ENCODE results near the gene ITPKC. TPM values are rescaled to one million over a fixed set of nuclear protein-coding genes. Genes with fewer than 3 reads are reported as not detected.

Gene ITPKC
- total RNA-seq, 6 experiments from 2014 or later, result 9.2 to 14.9 (median 10.5) TPM

DNA sequence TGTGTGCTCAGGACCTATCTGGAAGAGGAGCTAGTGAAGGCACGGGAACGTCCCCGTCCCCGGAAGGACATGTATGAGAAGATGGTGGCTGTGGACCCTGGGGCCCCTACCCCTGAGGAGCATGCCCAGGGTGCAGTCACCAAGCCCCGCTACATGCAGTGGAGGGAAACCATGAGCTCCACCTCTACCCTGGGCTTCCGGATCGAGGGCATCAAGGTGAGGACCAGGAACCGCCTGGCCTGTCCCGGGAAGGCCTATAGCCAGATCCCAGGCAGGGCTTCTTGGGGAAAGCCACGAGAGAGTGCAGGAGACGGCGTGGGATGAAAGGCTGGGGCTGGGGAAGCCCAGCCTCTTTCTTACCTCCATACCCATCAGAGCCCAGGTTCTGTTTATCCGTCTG lies 16.2 kb downstream of the ITPKC start:
- peaks cover 45% of the 10 kb centered on the region for H3K36me3 Mint-ChIP-seq (ENCODE audit: low read depth)
- no peaks in the 10 kb centered on the region for H3K9me3 Mint-ChIP-seq
- no peaks in the 10 kb centered on the region for H3K27me3 Mint-ChIP-seq (ENCODE audit: insufficient read depth)
- no peak overlapping the region for H3K27ac Mint-ChIP-seq
- TF ChIP-seq, protein P1, sequence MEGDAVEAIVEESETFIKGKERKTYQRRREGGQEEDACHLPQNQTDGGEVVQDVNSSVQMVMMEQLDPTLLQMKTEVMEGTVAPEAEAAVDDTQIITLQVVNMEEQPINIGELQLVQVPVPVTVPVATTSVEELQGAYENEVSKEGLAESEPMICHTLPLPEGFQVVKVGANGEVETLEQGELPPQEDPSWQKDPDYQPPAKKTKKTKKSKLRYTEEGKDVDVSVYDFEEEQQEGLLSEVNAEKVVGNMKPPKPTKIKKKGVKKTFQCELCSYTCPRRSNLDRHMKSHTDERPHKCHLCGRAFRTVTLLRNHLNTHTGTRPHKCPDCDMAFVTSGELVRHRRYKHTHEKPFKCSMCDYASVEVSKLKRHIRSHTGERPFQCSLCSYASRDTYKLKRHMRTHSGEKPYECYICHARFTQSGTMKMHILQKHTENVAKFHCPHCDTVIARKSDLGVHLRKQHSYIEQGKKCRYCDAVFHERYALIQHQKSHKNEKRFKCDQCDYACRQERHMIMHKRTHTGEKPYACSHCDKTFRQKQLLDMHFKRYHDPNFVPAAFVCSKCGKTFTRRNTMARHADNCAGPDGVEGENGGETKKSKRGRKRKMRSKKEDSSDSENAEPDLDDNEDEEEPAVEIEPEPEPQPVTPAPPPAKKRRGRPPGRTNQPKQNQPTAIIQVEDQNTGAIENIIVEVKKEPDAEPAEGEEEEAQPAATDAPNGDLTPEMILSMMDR (IDR thresholded peaks at IDR 0.05), result no peak
- H3K4me3 Mint-ChIP-seq, result no peak overlapping the region
- peaks cover 7% of the 10 kb centered on the region for H3K4me1 Mint-ChIP-seq (ENCODE audit: low read depth)
- DNase-seq, result no peak

DNA sequence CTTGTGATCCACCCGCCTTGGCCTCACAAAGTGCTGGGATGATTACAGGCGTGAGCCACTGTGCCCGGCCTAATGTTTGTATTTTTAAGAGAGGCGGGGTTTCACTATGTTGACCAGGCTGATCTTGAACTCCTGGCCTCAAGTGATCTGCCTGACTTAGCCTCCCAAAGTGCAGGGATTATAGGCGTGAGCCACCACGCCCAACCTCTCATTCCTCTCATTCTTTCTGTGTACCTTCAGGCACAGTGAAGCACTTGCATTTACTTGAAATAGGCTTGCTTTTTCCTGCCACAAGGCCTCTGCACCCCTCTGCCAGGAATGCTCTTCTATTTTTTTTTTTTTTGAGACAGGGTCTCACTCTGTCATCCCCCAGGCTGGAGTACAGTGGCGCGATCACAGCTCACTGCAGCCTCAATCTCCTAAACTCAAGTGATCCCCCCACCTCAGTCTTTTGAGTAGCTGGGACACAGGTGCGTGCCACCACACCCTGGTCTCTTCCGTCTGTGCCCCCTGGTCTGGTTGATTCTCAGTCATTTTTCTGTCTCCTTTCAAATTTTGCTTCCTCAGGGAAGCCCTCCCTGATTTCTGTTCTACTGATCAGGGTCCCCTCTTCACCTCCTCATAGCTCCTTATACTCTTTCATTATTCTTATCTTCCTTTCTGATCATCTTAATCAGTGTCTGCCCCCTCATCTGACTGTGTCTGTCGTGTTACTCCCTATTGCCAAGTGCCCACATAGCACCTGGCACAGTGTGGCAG lies 18.3 kb downstream of the ITPKC start:
- no peak overlapping the region for H3K4me3 Mint-ChIP-seq
- TF ChIP-seq, protein P1 (IDR thresholded peaks at IDR 0.05), result no peak
- H3K36me3 Mint-ChIP-seq (ENCODE audit: low read depth), result peaks cover 49% of the 10 kb centered on the region
- H3K27ac Mint-ChIP-seq, result no peak overlapping the region
- peaks cover 7% of the 10 kb centered on the region for H3K4me1 Mint-ChIP-seq (ENCODE audit: low read depth)
- H3K27me3 Mint-ChIP-seq (ENCODE audit: insufficient read depth), result peaks cover 4% of the 10 kb centered on the region
- no peaks in the 10 kb centered on the region for H3K9me3 Mint-ChIP-seq
- DNase-seq, result no peak

DNA sequence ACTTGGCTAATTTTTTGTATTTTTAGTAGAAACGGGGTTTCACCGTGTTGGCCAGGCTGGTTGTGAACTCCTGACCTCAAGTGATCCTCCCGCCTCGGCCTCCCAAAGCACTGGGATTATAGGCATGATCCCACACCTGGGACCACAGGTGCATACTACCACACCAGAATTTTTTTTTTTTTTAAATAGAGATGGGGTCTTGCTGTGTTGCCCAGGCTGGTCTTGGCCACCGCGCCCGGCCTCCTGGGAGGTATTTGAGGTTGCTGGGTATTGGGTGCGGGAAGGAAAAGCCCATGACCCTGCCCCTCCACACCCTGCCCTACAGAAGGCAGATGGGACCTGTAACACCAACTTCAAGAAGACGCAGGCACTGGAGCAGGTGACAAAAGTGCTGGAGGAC lies 19.7 kb downstream of the ITPKC start:
- peaks cover 6% of the 10 kb centered on the region for H3K27me3 Mint-ChIP-seq (ENCODE audit: insufficient read depth)
- H3K36me3 Mint-ChIP-seq (ENCODE audit: low read depth), result peaks cover 38% of the 10 kb centered on the region
- no peaks in the 10 kb centered on the region for H3K9me3 Mint-ChIP-seq
- TF ChIP-seq, protein P1 (IDR thresholded peaks at IDR 0.05), result no peak
- no peak overlapping the region for H3K27ac Mint-ChIP-seq
- H3K4me1 Mint-ChIP-seq (ENCODE audit: low read depth), result peaks cover 14% of the 10 kb centered on the region
- no peak overlapping the region for H3K4me3 Mint-ChIP-seq
- DNase-seq, result no peak

DNA sequence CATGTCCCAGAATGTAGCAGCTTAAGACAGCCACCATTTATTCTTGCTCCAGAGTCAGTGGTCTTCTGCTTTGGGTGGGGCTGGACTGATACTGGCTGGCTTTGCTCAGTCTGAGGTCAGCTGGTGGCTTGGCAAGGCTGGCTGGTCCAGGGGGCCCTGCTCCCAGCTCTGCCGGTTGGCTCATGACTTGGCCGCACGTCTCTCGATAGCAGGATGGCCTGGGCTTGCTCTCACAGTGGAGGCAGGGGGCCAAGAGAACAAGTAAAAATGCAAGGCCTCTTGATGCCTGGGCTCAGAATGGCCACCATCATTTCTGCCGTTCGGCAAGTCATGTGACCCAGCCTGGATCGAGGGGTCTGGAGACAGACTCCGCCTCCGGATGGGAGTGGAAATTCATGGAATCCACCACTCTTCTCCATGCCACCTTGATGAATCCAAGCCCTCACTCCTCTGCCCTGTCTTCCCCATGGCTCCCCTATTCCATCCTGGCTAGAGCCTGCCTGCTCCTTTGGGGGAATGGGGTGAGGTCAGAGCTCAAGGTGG lies 20.3 kb downstream of the ITPKC start:
- Mint-ChIP-seq H3K27me3 (ENCODE audit: insufficient read depth) (peaks cover 6% of the 10 kb centered on the region), H3K4me1 (ENCODE audit: low read depth) (peaks cover 14% of the 10 kb centered on the region), H3K27ac (no peak overlapping the region), H3K36me3 (ENCODE audit: low read depth) (peaks cover 38% of the 10 kb centered on the region), H3K9me3 (no peaks in the 10 kb centered on the region), H3K4me3 (no peak overlapping the region)
- TF ChIP-seq, protein P1 (IDR thresholded peaks at IDR 0.05), result no peak
- no peak for DNase-seq

DNA sequence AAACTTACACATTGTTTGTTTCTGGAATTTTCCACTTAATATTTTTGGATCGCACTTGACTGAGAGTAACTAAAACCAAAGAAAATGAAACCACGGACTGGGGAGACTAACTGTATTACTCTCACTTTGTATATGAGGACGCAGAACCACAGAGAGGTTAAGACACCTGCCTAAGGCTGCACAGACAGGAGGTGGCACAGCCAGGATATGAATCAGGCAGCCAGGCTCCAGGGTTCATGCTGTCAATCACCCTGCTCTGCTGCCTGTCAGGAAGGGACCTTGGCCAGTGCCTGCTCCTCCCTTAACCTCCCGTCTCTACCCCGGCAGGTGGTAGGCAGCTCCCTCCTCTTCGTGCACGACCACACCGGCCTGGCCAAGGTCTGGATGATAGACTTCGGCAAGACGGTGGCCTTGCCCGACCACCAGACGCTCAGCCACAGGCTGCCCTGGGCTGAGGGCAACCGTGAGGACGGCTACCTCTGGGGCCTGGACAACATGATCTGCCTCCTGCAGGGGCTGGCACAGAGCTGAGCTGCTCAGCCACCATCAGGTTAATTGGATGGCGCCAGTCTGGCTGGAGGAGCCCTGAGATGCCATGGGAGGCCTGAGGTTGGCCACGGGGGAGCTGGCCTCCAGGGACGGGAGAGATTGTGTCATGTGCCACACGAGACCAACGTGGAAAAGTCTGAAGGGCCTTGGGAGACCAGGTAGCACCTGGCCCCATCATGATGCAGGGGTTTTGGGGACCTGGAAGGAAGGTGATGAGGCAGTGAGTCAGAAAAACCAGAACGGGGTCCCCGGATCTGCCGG lies 22.3 kb downstream of the ITPKC start:
- no peak overlapping the region for H3K4me3 Mint-ChIP-seq
- no peaks in the 10 kb centered on the region for H3K9me3 Mint-ChIP-seq
- peaks cover 22% of the 10 kb centered on the region for H3K36me3 Mint-ChIP-seq (ENCODE audit: low read depth)
- H3K27me3 Mint-ChIP-seq (ENCODE audit: insufficient read depth), result peaks cover 6% of the 10 kb centered on the region
- TF ChIP-seq, protein P1 (IDR thresholded peaks at IDR 0.05), result no peak
- peaks cover 14% of the 10 kb centered on the region for H3K4me1 Mint-ChIP-seq (ENCODE audit: low read depth)
- DNase-seq, result no peak
- no peak overlapping the region for H3K27ac Mint-ChIP-seq
